ENCODE measurements around the gene ANKRD27.
"Not testable (repeated sequence)": the region's sequence is repeated elsewhere in the genome, so short reads cannot be mapped to it uniquely, and the experiment has no call there.

ANKRD27 gene

DNA sequence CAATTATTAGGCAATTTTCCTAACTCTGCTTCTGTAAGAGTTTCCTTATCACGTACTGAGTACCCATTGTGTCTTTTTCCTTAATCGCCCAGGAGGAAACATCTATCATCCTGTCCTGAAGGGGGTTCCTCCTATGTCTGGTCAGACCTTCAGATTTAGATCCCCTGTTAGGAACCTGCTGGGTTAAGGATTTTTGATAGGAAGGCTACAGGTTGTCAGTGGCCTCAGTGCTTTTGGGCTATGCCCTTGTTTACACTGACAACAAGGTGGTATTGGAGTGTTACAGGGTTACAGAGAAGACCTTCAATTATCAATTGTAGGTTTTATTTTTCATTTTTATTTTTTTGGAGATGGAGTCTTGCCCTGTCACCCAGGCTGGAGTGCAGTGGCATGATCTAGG, 19.9 kb upstream of the ANKRD27 start:
- DNase-seq; in situ Hi-C loops (cut with HindIII; ENCODE audit: low pct_ligation_motif_present, low sequenced_read_pairs); H3K27ac ChIP-seq; H3K27me3 ChIP-seq (replicated peaks); H3K4me3 ChIP-seq (ENCODE audit: low read depth, low read length): not testable (repeated sequence)
- peaks cover 10% of the 10 kb centered on the region for H3K36me3 ChIP-seq (replicated peaks)

DNA sequence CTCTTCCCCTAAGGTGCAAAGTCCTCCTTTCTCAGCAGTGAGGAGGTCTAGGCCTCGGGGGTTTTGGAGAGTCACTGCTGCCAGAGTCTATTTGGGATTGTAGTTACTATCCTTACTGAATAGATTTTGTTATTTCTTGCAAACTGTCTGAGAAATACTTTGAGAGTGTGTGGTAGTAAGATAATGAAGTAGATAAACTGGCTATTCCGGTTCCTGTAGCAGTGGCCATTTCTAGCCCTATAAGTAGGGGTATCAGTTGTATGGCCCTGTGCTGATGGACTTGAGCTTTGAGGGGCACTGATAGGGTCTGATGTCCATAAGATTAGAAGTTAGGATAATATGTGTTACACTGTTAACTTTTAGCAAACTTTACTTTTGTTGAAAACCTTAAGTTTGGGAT, 19.3 kb upstream of the ANKRD27 start:
- H3K4me3 ChIP-seq (ENCODE audit: low read depth, low read length); H3K36me3 ChIP-seq (replicated peaks); H3K27ac ChIP-seq; in situ Hi-C loops (cut with HindIII; ENCODE audit: low pct_ligation_motif_present, low sequenced_read_pairs); DNase-seq; H3K27me3 ChIP-seq (replicated peaks): not testable (repeated sequence)

DNA sequence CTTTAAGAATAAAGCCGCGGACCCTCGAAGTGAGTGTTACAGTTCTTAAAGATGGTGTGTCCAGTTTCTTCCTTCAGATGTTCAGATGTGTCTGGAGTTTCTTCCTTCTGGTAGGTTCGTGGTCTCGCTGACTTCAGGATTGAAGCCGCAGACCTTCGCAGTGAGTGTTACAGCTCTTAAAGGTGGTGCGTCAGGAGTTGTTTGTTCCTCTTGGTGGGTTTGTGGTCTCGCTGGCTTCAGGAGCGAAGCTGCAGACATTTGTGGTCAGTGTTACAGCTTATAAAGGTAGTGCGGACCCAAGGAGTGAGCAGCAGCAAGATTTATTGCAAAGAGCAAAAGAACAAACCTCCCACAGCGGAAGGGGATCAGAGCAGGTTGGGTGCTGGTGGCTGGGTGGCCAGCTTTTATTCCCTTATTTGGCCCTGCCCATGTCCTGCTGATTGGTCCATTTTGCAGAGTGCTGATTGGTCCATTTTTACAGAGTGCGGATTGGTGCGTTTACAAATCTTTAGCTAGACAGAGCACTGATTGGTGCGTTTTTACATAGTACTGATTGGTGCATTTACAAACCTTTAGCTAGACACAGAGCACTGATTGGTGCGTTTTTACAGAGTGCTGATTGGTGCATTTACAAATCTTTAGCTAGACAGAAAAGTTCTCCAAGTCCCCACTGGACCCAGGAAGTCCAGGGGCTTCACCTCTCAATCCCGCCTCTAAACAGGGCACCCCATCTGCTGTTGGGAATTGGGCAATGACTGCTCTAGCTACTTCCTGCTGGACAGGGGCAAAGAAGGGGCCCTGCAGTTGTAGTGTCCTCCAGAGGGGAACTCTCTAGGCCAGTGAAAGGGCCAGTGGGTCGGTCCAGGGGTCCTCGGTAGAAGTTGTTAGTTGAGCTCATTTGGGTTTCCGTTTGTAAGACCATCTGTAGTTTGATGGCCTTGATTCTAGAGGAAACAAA, 18.4 kb upstream of the ANKRD27 start:
- H3K4me3 ChIP-seq (ENCODE audit: low read depth, low read length); in situ Hi-C loops (cut with HindIII; ENCODE audit: low pct_ligation_motif_present, low sequenced_read_pairs); H3K36me3 ChIP-seq (replicated peaks); H3K27me3 ChIP-seq (replicated peaks); H3K27ac ChIP-seq; DNase-seq: not testable (repeated sequence)

DNA sequence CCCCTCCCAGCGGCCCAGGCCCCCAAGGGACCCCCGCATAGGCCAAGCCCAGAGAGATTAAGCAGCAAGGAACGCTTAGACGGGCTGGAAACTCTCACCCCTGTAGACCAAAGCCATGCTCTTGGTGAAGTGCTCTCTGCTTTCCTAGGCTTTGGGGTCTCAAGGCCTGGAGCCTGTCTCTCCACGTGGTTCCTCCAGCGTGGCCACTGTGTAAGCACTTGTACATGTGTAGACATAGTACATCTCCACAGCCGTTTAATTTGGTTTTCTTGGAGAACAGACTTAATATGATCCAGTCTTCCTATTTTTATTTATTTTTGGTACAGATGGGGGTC, 17.7 kb upstream of the ANKRD27 start:
- peak overlapping the region; percentile 75 for H3K27ac ChIP-seq
- H3K36me3 ChIP-seq (replicated peaks) = peaks cover 3% of the 10 kb centered on the region
- H3K27me3 ChIP-seq (replicated peaks) = no peaks in the 10 kb centered on the region
- in situ Hi-C loops (cut with HindIII; ENCODE audit: low pct_ligation_motif_present, low sequenced_read_pairs) = no loop called here
- DNase-seq = no peak
- TF ChIP-seq, protein P1, sequence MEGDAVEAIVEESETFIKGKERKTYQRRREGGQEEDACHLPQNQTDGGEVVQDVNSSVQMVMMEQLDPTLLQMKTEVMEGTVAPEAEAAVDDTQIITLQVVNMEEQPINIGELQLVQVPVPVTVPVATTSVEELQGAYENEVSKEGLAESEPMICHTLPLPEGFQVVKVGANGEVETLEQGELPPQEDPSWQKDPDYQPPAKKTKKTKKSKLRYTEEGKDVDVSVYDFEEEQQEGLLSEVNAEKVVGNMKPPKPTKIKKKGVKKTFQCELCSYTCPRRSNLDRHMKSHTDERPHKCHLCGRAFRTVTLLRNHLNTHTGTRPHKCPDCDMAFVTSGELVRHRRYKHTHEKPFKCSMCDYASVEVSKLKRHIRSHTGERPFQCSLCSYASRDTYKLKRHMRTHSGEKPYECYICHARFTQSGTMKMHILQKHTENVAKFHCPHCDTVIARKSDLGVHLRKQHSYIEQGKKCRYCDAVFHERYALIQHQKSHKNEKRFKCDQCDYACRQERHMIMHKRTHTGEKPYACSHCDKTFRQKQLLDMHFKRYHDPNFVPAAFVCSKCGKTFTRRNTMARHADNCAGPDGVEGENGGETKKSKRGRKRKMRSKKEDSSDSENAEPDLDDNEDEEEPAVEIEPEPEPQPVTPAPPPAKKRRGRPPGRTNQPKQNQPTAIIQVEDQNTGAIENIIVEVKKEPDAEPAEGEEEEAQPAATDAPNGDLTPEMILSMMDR (IDR thresholded peaks at IDR 0.05; ENCODE audit: low read depth, low read length, missing control alignments) = no peak
- H3K4me3 ChIP-seq (ENCODE audit: low read depth, low read length) = peak overlapping the region; percentile 58

DNA sequence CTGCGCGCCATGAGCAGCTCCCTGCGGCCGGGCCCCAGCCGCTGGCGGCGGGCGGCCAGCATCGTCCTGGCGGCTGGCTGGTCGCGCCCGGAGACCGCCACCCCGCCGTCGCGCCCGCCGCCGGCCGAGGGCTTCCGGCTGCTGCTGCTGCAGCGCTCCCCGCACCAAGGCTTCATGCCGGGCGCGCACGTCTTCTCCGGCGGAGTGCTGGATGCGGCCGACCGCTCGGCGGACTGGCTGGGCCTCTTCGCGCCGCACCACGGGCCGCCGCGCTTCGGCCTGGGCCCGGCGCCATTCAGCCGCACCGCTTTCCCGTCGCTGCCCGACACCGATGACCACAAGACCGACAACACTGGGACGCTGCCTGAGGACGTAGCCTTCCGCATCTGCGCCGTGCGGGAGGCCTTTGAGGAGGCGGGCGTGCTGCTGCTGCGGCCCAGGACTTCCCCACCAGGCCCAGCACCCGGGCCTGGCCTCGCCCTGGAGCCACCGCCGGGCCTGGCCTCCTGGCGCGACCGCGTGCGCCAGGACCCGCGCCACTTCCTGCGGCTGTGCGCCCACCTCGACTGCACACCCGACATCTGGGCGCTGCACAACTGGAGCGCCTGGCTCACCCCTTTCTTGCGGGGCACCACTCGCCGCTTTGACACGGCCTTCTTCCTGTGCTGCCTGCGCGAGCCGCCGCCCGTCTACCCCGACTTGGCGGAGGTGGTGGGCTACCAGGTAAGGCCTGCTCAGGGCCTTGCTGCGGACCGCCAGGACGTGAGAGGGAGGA, 17.2 kb upstream of the ANKRD27 start:
- in situ Hi-C loops (cut with HindIII; ENCODE audit: low pct_ligation_motif_present, low sequenced_read_pairs) = no loop called here
- H3K27ac ChIP-seq = peak overlapping the region; percentile 75
- H3K27me3 ChIP-seq (replicated peaks) = no peaks in the 10 kb centered on the region
- TF ChIP-seq, protein P1 (IDR thresholded peaks at IDR 0.05; ENCODE audit: low read depth, low read length, missing control alignments) = no peak
- peak; percentile 48 for DNase-seq
- H3K36me3 ChIP-seq (replicated peaks) = no peaks in the 10 kb centered on the region
- peak overlapping the region; percentile 58 for H3K4me3 ChIP-seq (ENCODE audit: low read depth, low read length)

DNA sequence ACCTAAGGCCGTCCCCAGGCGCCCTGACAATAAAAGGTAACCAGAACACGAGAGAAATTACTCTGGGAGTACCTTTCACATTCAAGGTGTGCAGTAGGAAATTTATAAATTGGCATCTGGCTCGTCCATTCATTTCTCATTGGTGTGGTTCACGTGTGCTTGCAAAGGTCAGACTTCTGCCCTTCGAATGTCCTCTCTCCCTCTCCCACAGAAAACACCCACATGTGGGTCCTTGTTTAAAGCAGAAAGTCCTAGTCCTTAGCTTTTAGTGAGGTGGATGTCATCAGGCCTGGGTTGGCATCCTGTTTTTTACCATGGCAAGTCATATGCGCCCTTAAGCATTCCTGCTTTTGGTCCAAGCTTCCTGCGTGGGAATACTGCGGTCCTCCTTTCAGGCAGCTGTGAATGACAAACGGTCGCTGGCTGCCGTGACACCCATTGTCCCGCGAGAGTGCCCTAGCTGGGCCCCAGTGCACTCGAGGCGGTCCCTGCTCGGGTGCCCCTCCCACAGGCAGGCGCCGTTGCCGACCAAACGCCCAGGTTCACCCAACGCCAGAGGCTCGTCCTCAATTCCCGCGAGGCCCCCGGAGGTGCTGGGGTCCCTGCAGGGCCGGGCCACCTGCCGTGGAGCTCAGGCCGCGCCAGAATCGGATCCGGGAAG, 16.4 kb upstream of the ANKRD27 start, which contains the start of gene NUDT19:
Gene NUDT19, plus strand, starts transcription at position 531 of the 661 bp plus-strand sequence. CDS start 140 bp downstream, outside the sequence.
- Histone ChIP-seq H3K27ac (peak within 1 kb of the TSS; percentile 75), H3K27me3 (replicated peaks) (no peaks in the 10 kb centered on the region), H3K36me3 (replicated peaks) (no peaks in the 10 kb centered on the region), H3K4me3 (ENCODE audit: low read depth, low read length) (peak within 1 kb of the TSS; percentile 58)
- TF ChIP-seq, protein P1 (IDR thresholded peaks at IDR 0.05; ENCODE audit: low read depth, low read length, missing control alignments) = no peak
- in situ Hi-C loops (cut with HindIII; ENCODE audit: low pct_ligation_motif_present, low sequenced_read_pairs) = no loop called here
- DNase-seq = peak; percentile 79

DNA sequence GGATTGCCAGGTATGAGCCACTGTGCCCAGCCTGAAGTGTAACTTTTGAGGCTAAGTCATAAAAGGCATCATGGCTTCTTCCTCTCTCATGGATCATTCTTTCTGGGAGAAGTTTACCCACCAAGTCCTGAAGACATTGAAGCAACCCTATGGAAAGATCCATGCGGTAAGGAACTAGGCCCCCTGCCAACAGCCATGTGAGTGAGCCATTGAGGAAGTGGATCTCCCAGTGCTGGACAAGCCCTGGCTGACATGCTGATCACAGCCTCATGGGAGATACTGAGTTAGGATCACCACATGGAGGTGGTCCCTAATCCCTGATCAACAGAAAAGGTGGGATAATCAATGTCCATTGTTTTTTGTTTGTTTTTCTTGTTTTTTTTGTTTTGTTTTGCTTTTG, 13.3 kb upstream of the ANKRD27 start:
- no peak overlapping the region for H3K27ac ChIP-seq
- in situ Hi-C loops (cut with HindIII; ENCODE audit: low pct_ligation_motif_present, low sequenced_read_pairs) = no loop called here

More for the DNA sequence above, 13.3 kb upstream of the ANKRD27 start:
- H3K36me3 ChIP-seq (replicated peaks) = no peaks in the 10 kb centered on the region
- DNase-seq = no peak
- no peaks in the 10 kb centered on the region for H3K27me3 ChIP-seq (replicated peaks)
- H3K4me3 ChIP-seq (ENCODE audit: low read depth, low read length) = no peak overlapping the region
- TF ChIP-seq, protein P1 (IDR thresholded peaks at IDR 0.05; ENCODE audit: low read depth, low read length, missing control alignments) = no peak

Measured in brain microvascular endothelial cell (primary cell).